Lower leg skin (tissue), 3 donors: ENCODE data around the gene ERG.

ENCODE experiments used
- POLR2A ChIP-seq, 2 donors: fragments of 450-650 bp; IDR thresholded peaks; one replicate each; pipeline ENCODE4 v1.6.1; 2016 to 2017; ENCODE audit warnings: antibody characterized with exemption in 2 of 2, mild to moderate bottlenecking in 1 of 2, moderate library complexity in 1 of 2
- TF ChIP-seq, protein P1 (sequence below), 3 donors: fragments of 450-650 bp; IDR thresholded peaks; one replicate each; pipeline ENCODE4 v1.5.1; 2016; ENCODE audit warnings: antibody characterized with exemption in 3 of 3, mild to moderate bottlenecking in 3 of 3, moderate library complexity in 2 of 3

DNA sequence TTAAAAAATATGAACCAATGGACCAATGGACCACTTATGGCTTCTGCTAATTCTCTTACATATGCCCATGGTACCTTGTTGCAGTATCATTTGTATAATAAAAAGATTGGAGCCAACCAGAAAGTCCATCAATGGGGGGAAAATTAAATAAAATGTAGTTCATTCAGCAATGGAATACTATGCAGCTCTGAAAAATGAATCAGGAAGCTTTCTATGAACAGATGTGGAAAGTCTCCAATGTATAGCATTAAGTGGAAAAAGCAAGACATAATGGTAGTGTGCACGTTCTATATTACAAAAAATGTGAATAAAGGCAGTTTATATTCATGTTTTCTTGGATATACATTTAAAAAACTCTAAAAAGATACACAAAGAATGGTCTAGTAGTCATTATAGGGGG lies 140.2 kb downstream of the ERG start:
- no peak for TF ChIP-seq POLR2A (IDR thresholded peaks at IDR 0.05)
- TF ChIP-seq, protein P1, sequence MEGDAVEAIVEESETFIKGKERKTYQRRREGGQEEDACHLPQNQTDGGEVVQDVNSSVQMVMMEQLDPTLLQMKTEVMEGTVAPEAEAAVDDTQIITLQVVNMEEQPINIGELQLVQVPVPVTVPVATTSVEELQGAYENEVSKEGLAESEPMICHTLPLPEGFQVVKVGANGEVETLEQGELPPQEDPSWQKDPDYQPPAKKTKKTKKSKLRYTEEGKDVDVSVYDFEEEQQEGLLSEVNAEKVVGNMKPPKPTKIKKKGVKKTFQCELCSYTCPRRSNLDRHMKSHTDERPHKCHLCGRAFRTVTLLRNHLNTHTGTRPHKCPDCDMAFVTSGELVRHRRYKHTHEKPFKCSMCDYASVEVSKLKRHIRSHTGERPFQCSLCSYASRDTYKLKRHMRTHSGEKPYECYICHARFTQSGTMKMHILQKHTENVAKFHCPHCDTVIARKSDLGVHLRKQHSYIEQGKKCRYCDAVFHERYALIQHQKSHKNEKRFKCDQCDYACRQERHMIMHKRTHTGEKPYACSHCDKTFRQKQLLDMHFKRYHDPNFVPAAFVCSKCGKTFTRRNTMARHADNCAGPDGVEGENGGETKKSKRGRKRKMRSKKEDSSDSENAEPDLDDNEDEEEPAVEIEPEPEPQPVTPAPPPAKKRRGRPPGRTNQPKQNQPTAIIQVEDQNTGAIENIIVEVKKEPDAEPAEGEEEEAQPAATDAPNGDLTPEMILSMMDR (IDR thresholded peaks at IDR 0.05): no peak
